Smooth muscle cell (in vitro differentiated cells): ENCODE results near the gene RRAS. TPM values are rescaled to one million over a fixed set of nuclear protein-coding genes. Genes with fewer than 3 reads are reported as not detected.
A peak's percentile ranks its signal among the peaks of the same experiment; 100 is the strongest.

ENCODE experiments used
- DNase-seq: peaks from one replicate; lab custom pipeline; 2025; ENCODE audit not compliant: unreplicated experiment; lab: John Stamatoyannopoulos, UW
- H2AFZ ChIP-seq: fragments of 200-600 bp; sonication (generic); 2 replicates; pipeline ENCODE4 v1.6.0; 2016; ENCODE audit warnings: antibody characterized with exemption, low read depth, mild to moderate bottlenecking
- H3F3A ChIP-seq: fragments of 200-600 bp; sonication (generic); 2 replicates; pipeline ENCODE4 v1.6.0; 2017; ENCODE audit warnings: antibody characterized with exemption, low read depth
- H3K27ac ChIP-seq: fragments of 200-600 bp; sonication (generic); 2 replicates; pipeline ENCODE4 v1.5.1; 2016; ENCODE audit warnings: low read depth, mild to moderate bottlenecking
- H3K27me3 ChIP-seq: fragments of 200-600 bp; sonication (generic); 2 replicates; pipeline ENCODE4 v1.6.1; 2016; ENCODE audit warnings: low read depth, mild to moderate bottlenecking
- H3K36me3 ChIP-seq: fragments of 200-600 bp; sonication (generic); 2 replicates; pipeline ENCODE4 v1.5.1; 2016; ENCODE audit warnings: low read depth
- H3K4me1 ChIP-seq: fragments of 200-600 bp; sonication (generic); 2 replicates; pipeline ENCODE4 v1.5.1; 2016; ENCODE audit warnings: low read depth
- H3K4me2 ChIP-seq: fragments of 200-600 bp; sonication (generic); 2 replicates; pipeline ENCODE4 v1.6.0; 2016; ENCODE audit warnings: mild to moderate bottlenecking
- H3K4me3 ChIP-seq: fragments of 200-600 bp; sonication (generic); 2 replicates; pipeline ENCODE4 v1.5.1; 2016; ENCODE audit warnings: mild to moderate bottlenecking
- H3K79me2 ChIP-seq: fragments of 200-600 bp; sonication (generic); 2 replicates; pipeline ENCODE4 v1.6.0; 2016; ENCODE audit warnings: low read depth, mild to moderate bottlenecking
- H3K9ac ChIP-seq: fragments of 200-600 bp; sonication (generic); 2 replicates; pipeline ENCODE4 v1.6.0; 2016; ENCODE audit warnings: low read depth
- H3K9me3 ChIP-seq: fragments of 200-600 bp; sonication (generic); replicated peaks from 2 replicates; pipeline ENCODE4 v1.5.1; 2016; ENCODE audit warnings: low read depth
- H4K20me1 ChIP-seq: fragments of 200-600 bp; sonication (generic); 2 replicates; pipeline ENCODE4 v1.6.0; 2016; ENCODE audit warnings: low read depth
- WGBS: methylation state at CpG from one replicate; pipeline ENCODE4 v1.1.7; 2016; ENCODE audit warnings: low lambda C conversion rate; 5-methylcytosine and 5-hydroxymethylcytosine counted together
- polyA plus RNA-seq: library from polyadenylated mRNA; unstranded; fragments of >200 nt; fragmentation: Nextera tagmentation; extraction: Ambion mirVana; gene quantifications from 2 replicates; pipeline ENCODE4 v1.2.1, GENCODE V29; 2016
- total RNA-seq: library from RNA; depleted of rRNA; stranded (reverse); fragments of >200 nt; gene quantifications from 2 replicates; pipeline ENCODE4 v1.2.3, GENCODE V29; 2014
- TF ChIP-seq, protein P1 (sequence below): fragments of 200-600 bp; sonication (generic); IDR thresholded peaks from 2 replicates; pipeline ENCODE4 v1.5.1; 2017; ENCODE audit warnings: borderline replicate concordance, mild to moderate bottlenecking, antibody characterized with exemption; ENCODE audit not compliant: insufficient read depth, poor library complexity, severe bottlenecking

The RRAS gene
- total and polyA plus RNA-seq, 2 experiments from 2014 or later: 86.5 to 224 TPM

DNA sequence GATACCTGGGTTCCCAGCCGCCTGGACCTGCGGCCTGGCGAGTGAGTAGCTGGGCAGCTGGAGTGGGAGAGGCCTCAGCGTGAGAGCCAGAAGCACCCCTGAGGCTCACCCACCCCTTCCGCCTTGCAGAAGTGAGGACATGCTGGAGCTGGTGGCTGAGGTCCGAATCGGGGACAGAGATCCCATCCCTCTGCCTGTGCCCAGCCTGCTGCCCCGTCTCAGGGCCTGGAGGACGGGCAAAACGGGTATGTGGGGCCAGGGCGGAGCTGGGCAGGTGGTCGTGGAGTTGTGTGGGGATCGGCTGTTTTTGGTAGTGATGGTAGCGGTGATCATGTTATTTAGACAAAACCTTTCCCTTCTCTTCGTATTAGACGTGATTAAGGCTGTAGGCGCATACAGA, 6.6 kb upstream of the RRAS start:
- DNase-seq: no peak
- Histone ChIP-seq H4K20me1 (peaks cover 54% of the 10 kb centered on the region), H3K27ac (no peak overlapping the region), H3K4me1 (peaks cover 12% of the 10 kb centered on the region), H3K9ac (no peak overlapping the region), H3F3A (no peaks in the 10 kb centered on the region), H3K36me3 (no peaks in the 10 kb centered on the region), H3K4me3 (no peak overlapping the region), H2AFZ (no peak overlapping the region), H3K27me3 (no peaks in the 10 kb centered on the region), H3K79me2 (peaks cover 57% of the 10 kb centered on the region), H3K9me3 (no peaks in the 10 kb centered on the region), H3K4me2 (no peak overlapping the region)
- WGBS: 94% methylated on average over 17 of the region's 17 CpGs
- TF ChIP-seq, protein P1, sequence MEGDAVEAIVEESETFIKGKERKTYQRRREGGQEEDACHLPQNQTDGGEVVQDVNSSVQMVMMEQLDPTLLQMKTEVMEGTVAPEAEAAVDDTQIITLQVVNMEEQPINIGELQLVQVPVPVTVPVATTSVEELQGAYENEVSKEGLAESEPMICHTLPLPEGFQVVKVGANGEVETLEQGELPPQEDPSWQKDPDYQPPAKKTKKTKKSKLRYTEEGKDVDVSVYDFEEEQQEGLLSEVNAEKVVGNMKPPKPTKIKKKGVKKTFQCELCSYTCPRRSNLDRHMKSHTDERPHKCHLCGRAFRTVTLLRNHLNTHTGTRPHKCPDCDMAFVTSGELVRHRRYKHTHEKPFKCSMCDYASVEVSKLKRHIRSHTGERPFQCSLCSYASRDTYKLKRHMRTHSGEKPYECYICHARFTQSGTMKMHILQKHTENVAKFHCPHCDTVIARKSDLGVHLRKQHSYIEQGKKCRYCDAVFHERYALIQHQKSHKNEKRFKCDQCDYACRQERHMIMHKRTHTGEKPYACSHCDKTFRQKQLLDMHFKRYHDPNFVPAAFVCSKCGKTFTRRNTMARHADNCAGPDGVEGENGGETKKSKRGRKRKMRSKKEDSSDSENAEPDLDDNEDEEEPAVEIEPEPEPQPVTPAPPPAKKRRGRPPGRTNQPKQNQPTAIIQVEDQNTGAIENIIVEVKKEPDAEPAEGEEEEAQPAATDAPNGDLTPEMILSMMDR: no peak

GRCh38 chr19:49645995-49646394, 6.1 kb upstream of the RRAS start:
- H3K4me1 ChIP-seq: peaks cover 17% of the 10 kb centered on the region
- H3K4me2 ChIP-seq: no peak overlapping the region
- no peak overlapping the region for H3K4me3 ChIP-seq
- no peak overlapping the region for H3K27ac ChIP-seq
- peaks cover 57% of the 10 kb centered on the region for H3K79me2 ChIP-seq
- no peak overlapping the region for H2AFZ ChIP-seq
- H3K9ac ChIP-seq: no peak overlapping the region
- WGBS: 97% methylated on average over 10 of the region's 13 CpGs
- TF ChIP-seq, protein P1: no peak
- H3K9me3 ChIP-seq: no peaks in the 10 kb centered on the region
- no peaks in the 10 kb centered on the region for H3K27me3 ChIP-seq
- peaks cover 5% of the 10 kb centered on the region for H3F3A ChIP-seq
- DNase-seq: no peak
- H4K20me1 ChIP-seq: peaks cover 54% of the 10 kb centered on the region
- no peaks in the 10 kb centered on the region for H3K36me3 ChIP-seq

DNA sequence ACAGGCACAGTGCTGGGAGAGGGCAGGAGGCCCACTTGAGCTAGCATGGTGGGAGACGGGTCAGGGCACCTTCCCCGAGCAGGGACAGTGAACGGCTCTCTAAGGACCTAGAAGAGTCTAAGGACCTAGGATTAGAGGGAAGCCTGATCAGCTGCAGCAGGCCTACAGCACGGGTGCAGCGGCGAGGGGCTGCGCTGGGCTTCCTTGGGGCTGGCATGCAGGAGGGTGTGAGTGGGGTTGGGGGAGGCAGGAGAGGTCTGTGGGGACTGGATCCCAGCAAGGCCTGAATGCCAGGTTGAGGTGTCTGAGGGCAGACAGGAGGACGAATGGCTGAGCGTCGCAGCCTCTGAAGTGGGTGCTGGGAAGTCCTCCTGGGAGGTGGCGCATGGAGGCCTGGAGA, 5.6 kb upstream of the RRAS start:
- no peaks in the 10 kb centered on the region for H3K36me3 ChIP-seq
- 98% methylated on average over 11 of the region's 11 CpGs for WGBS
- no peaks in the 10 kb centered on the region for H3K27me3 ChIP-seq
- DNase-seq: no peak
- peaks cover 20% of the 10 kb centered on the region for H3K4me1 ChIP-seq
- H3K9ac ChIP-seq: no peak overlapping the region
- H3K4me2 ChIP-seq: no peak overlapping the region
- no peak overlapping the region for H2AFZ ChIP-seq
- peaks cover 57% of the 10 kb centered on the region for H3K79me2 ChIP-seq
- H4K20me1 ChIP-seq: peaks cover 54% of the 10 kb centered on the region
- H3F3A ChIP-seq: peaks cover 7% of the 10 kb centered on the region
- no peak overlapping the region for H3K27ac ChIP-seq
- TF ChIP-seq, protein P1: no peak
- no peaks in the 10 kb centered on the region for H3K9me3 ChIP-seq
- no peak overlapping the region for H3K4me3 ChIP-seq

DNA sequence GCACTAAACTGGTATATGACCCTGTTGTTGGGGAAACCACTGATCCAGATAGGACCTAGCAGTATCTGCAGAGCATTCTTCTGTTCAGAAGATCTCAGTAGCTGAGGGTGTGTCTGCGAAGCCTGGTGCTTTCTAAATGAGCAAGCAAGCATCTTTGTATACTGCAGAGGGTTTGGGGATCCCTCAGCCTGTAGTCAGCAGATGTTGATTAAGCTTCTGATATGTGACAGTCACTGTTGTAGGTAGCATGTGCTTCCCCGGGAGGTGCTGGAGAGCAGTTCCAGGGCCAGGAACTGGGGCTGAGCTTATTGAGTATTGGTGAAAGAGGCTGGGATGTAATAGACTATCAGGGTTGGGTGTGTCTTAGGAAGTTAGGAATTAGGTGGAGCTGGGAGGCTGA, 3.5 kb upstream of the RRAS start:
- Histone ChIP-seq H3K4me1 (peaks cover 32% of the 10 kb centered on the region), H3K27ac (peak overlapping the region; percentile 100), H3K79me2 (peaks cover 58% of the 10 kb centered on the region), H3K9me3 (no peaks in the 10 kb centered on the region), H2AFZ (no peak overlapping the region), H4K20me1 (peaks cover 34% of the 10 kb centered on the region), H3K4me3 (peak overlapping the region; percentile 84), H3K36me3 (no peaks in the 10 kb centered on the region), H3K4me2 (peak overlapping the region; percentile 89), H3K9ac (peak overlapping the region; percentile 99), H3K27me3 (no peaks in the 10 kb centered on the region), H3F3A (peaks cover 7% of the 10 kb centered on the region)
- 85% methylated on average over 2 of the region's 2 CpGs for WGBS
- DNase-seq: no peak
- TF ChIP-seq, protein P1: no peak
